SKM-1 treated with dmso at 0.1 percent for 144 hours (cell line): Measurements from ENCODE around the gene ANP32B.

Source experiments
- DNase-seq: peaks from one replicate; lab custom pipeline; 2025; ENCODE audit not compliant: unreplicated experiment; lab: John Stamatoyannopoulos, UW

Gene ANP32B

GRCh38 chr9:98057138-98057799, 74.1 kb downstream of the ANP32B start:
- DNase-seq = no peak

GRCh38 chr9:98062161-98062560, 79.0 kb downstream of the ANP32B start:
- DNase-seq = no peak

- no peak for DNase-seq
These were observed 81.7 kb downstream of the ANP32B start for GRCh38 chr9:98064623-98065392.
